Measurements from ENCODE around the gene TSSC4. TPM values are rescaled to one million over a fixed set of nuclear protein-coding genes. Genes with fewer than 3 reads are reported as not detected.

Gene TSSC4
- total RNA-seq, 4 donors from 2014 or later: 13.3 to 38.9 (median 36.0) TPM

DNA sequence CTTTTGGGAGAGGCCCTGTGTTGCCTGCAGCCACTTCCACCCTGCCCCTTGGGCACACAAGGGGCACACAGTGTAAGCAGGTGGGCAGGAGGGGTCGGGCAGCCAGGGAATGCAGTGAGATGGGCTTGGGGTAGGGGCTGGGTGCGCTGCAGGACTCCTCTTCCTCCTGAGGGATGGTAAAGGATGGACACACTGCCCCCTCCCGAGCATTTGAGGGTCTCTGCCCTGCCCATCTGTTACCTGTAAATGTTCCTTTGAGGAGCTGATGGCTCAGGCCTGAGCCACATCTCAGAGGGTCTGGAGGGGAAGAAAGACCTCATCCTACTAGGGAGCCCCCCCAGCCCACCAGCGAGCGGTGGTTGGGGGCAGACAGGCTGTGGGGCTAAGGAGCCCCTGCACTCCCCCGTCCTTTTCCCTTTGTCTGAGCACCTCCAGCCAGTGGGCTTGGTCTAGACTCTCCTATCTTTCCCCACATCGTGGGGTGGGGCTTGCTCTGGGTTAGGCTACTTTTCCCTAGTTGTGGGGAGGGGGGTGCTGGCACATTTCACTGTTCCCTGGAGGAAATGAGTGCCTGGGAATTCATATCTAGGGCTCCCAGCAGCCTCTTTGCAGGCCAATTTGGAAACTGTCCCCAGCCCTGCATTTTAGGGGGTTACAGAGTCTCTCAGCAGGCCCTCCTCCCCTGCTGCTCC lies 1.7 kb upstream of the TSSC4 start:
- in situ Hi-C loops (cut with MboI; ENCODE audit: low pct_ligation_motif_present in 1 of 4, low pct_unique_long_range_greater_than_20kb in 1 of 4, low sequenced_read_pairs in 3 of 4): no loop called here
- TF ChIP-seq EP300 (IDR thresholded peaks at IDR 0.05; ENCODE audit: low read depth) (no peak), POLR2AphosphoS5 (IDR thresholded peaks at IDR 0.05) (no peak), POLR2A (IDR thresholded peaks at IDR 0.05) (no peak), CTCF (IDR thresholded peaks at IDR 0.05) (no peak)
- H3K27ac ChIP-seq: peak overlapping the region; percentile 95 to 99 (median 98)
- no peak overlapping the region for H3K4me3 ChIP-seq
- peaks cover 15 to 26% (median 23%) of the 10 kb centered on the region in 4 donors for H3K4me1 ChIP-seq
- 64% methylated on average over 7 of the region's 7 CpGs; no CpG with 5 or more reads in 1 of the 2 donors for whole genome bisulfite sequencing, 2 donors (ENCODE audit: low coverage in 1 of 2)
- no peaks in the 10 kb centered on the region for H3K9me3 ChIP-seq
- H3K36me3 ChIP-seq: peaks cover 0 to 9% (median 4%) of the 10 kb centered on the region in 4 donors
- no peaks in the 10 kb centered on the region for H3K27me3 ChIP-seq
- intact Hi-C loops (cut with DNase I; ENCODE audit: low total_unique reads): no loop called here
- DNase-seq: no peak

- Histone ChIP-seq H3K27me3 (no peaks in the 10 kb centered on the region), H3K27ac (peak overlapping the region; percentile 95 to 99 (median 98)), H3K9me3 (no peaks in the 10 kb centered on the region), H3K36me3 (peaks cover 0 to 9% (median 4%) of the 10 kb centered on the region in 4 donors), H3K4me1 (peaks cover 15 to 26% (median 23%) of the 10 kb centered on the region in 4 donors), H3K4me3 (peak overlapping the region; percentile 46 to 91 (median 64))
- in situ Hi-C loops (cut with MboI; ENCODE audit: low pct_ligation_motif_present in 1 of 4, low pct_unique_long_range_greater_than_20kb in 1 of 4, low sequenced_read_pairs in 3 of 4) (loop anchor here in 1 of 4 donors (25.0 kb wide), 1 partner anchor 212 kb away; no protein-coding TSS in a partner anchor), intact Hi-C loops (cut with DNase I; ENCODE audit: low total_unique reads) (no loop called here)
- WGBS, 2 donors (ENCODE audit: low coverage in 1 of 2): 11 to 47% methylated on average over 3 to 22 of the region's 23 CpGs
- DNase-seq: peak; percentile 36
- no peak for TF ChIP-seq POLR2A (IDR thresholded peaks at IDR 0.05)
- no peak for TF ChIP-seq EP300 (IDR thresholded peaks at IDR 0.05; ENCODE audit: low read depth)
- TF ChIP-seq CTCF (IDR thresholded peaks at IDR 0.05): no peak
- TF ChIP-seq POLR2AphosphoS5 (IDR thresholded peaks at IDR 0.05): no peak
Measured at GRCh38 chr11:2399488-2400068, 972 bp upstream of the TSSC4 start.

GRCh38 chr11:2400762-2401435 lies 349 bp downstream of the TSSC4 start:
- intact Hi-C loops (cut with DNase I; ENCODE audit: low total_unique reads) (no loop called here), in situ Hi-C loops (cut with MboI; ENCODE audit: low pct_ligation_motif_present in 1 of 4, low pct_unique_long_range_greater_than_20kb in 1 of 4, low sequenced_read_pairs in 3 of 4) (loop anchor here in 1 of 4 donors (25.0 kb wide), 1 partner anchor 214 kb away; no protein-coding TSS in a partner anchor)
- peaks cover 0 to 9% (median 4%) of the 10 kb centered on the region in 4 donors for H3K36me3 ChIP-seq
- WGBS, 2 donors (ENCODE audit: low coverage in 1 of 2): 1% methylated on average over 37 of the region's 55 CpGs; no CpG with 5 or more reads in 1 of the 2 donors
- H3K9me3 ChIP-seq: no peaks in the 10 kb centered on the region
- TF ChIP-seq POLR2A (IDR thresholded peaks at IDR 0.05) (no peak), EP300 (IDR thresholded peaks at IDR 0.05; ENCODE audit: low read depth) (no peak)
- peak overlapping the region; percentile 84 to 99 (median 92) for H3K4me3 ChIP-seq
- H3K27ac ChIP-seq: peak overlapping the region; percentile 90 to 98 (median 96)
- H3K27me3 ChIP-seq: no peaks in the 10 kb centered on the region
- peaks cover 15 to 26% (median 23%) of the 10 kb centered on the region in 4 donors for H3K4me1 ChIP-seq
- no peak for DNase-seq

- WGBS, 2 donors (ENCODE audit: low coverage in 1 of 2): 3 to 38% methylated on average over 6 to 12 of the region's 12 CpGs
- Histone ChIP-seq H3K27ac (peak overlapping the region; percentile 90 to 98 (median 96)), H3K27me3 (no peaks in the 10 kb centered on the region), H3K9me3 (no peaks in the 10 kb centered on the region), H3K4me1 (peaks cover 15 to 26% (median 23%) of the 10 kb centered on the region in 4 donors), H3K4me3 (peak overlapping the region; percentile 84 to 99 (median 92)), H3K36me3 (peaks cover 0 to 9% (median 4%) of the 10 kb centered on the region in 4 donors)
- in situ Hi-C loops (cut with MboI; ENCODE audit: low pct_ligation_motif_present in 1 of 4, low pct_unique_long_range_greater_than_20kb in 1 of 4, low sequenced_read_pairs in 3 of 4): loop anchor here in 1 of 4 donors (25.0 kb wide), 1 partner anchor 214 kb away; no protein-coding TSS in a partner anchor
- no peak for DNase-seq
- TF ChIP-seq POLR2A (IDR thresholded peaks at IDR 0.05): no peak
- TF ChIP-seq CTCF (IDR thresholded peaks at IDR 0.05): no peak
- TF ChIP-seq EP300 (IDR thresholded peaks at IDR 0.05; ENCODE audit: low read depth): no peak
- no peak for TF ChIP-seq POLR2AphosphoS5 (IDR thresholded peaks at IDR 0.05)
- intact Hi-C loops (cut with DNase I; ENCODE audit: low total_unique reads): no loop called here
Measured at GRCh38 chr11:2401436-2401984, 960 bp downstream of the TSSC4 start.
